Panc1 (cell line): ENCODE data around the gene ACTL10. TPM values are rescaled to one million over a fixed set of nuclear protein-coding genes. Genes with fewer than 3 reads are reported as not detected.

Source experiments
- ATAC-seq: fragments of 200-7000 bp; cut with Tn5 transposase; 2 replicates; pipeline ENCODE4 v1.9.1; 2020; ENCODE audit warnings: mild to moderate bottlenecking, moderate library complexity
- Bru-seq: library from RNA; stranded (reverse); fragments of 400-500 nt; gene quantifications from one replicate; lab custom pipeline; 2021; lab: Mats Ljungman, UMichigan
- BruChase-seq, 2 experiments: library from RNA; stranded (reverse); fragments of 400-500 nt; gene quantifications; one replicate each; lab custom pipeline; 2021; lab: Mats Ljungman, UMichigan
- BruUV-seq: library from RNA; stranded (reverse); fragments of 400-500 nt; replicated peaks from 2 replicates; lab custom pipeline; 2021; lab: Mats Ljungman, UMichigan
- CTCF ChIA-PET: fragments of 300-600 bp; sonication (Branson Sonifier 250); formaldehyde crosslinking; loops from one replicate; lab custom pipeline; 2022; ENCODE audit warnings: antibody characterized with exemption; lab: Charles Lee
- POLR2A ChIA-PET: fragments of 300-600 bp; sonication (Branson Sonifier 250); formaldehyde crosslinking; loops from one replicate; lab custom pipeline; 2022; ENCODE audit warnings: antibody characterized with exemption; lab: Charles Lee
- DNase-seq: peaks from one replicate; pipeline ENCODE4 v3.0.0-alpha.2; 2010; ENCODE audit warnings: low read depth, low spot score
- H3K27ac ChIP-seq: 2 replicates; pipeline ENCODE4 v1.5.1; 2011; ENCODE audit warnings: mild to moderate bottlenecking, low read length, inconsistent platforms
- H3K27me3 ChIP-seq: fragments of 200-500 bp; sonication (Bioruptor generic); 2 replicates; pipeline ENCODE4 v1.6.0; 2014; ENCODE audit warnings: low read length, inconsistent platforms; ENCODE audit not compliant: control insufficient read depth, insufficient read depth
- H3K36me3 ChIP-seq: fragments of 200-500 bp; sonication (Bioruptor generic); 2 replicates; pipeline ENCODE4 v1.5.1; 2014; ENCODE audit warnings: inconsistent platforms, mild to moderate bottlenecking, low read length, moderate library complexity; ENCODE audit not compliant: control insufficient read depth, insufficient read depth
- H3K4me1 ChIP-seq: 2 replicates; pipeline ENCODE4 v1.5.1; 2011; ENCODE audit warnings: inconsistent platforms, mild to moderate bottlenecking, low read length, moderate library complexity; ENCODE audit not compliant: control insufficient read depth, insufficient read depth
- H3K4me3 ChIP-seq, 2 experiments: 2 replicates each; pipeline ENCODE4 v1.5.1; 2011 to 2012; ENCODE audit warnings: low read depth in 2 of 2, low read length in 2 of 2, mild to moderate bottlenecking in 2 of 2, inconsistent platforms in 1 of 2, moderate library complexity in 1 of 2
- H3K9me3 ChIP-seq: fragments of 200-500 bp; sonication (Bioruptor generic); 2 replicates; pipeline ENCODE4 v1.5.1; 2014; ENCODE audit warnings: low read depth, mild to moderate bottlenecking, inconsistent platforms, low read length, moderate library complexity; ENCODE audit not compliant: control insufficient read depth, insufficient read depth
- CTCF ChIP-seq: fragments of 450-650 bp; IDR thresholded peaks from 2 replicates; pipeline ENCODE4 v1.5.1; 2017; ENCODE audit warnings: mild to moderate bottlenecking
- POLR2AphosphoS5 ChIP-seq: IDR thresholded peaks from 2 replicates; pipeline ENCODE4 v1.6.1; 2012; ENCODE audit warnings: mild to moderate bottlenecking, low read depth, low read length, moderate library complexity
- REST ChIP-seq, 2 experiments: IDR thresholded peaks; 2 replicates each; pipeline ENCODE4 v1.6.1; 2011 to 2012; ENCODE audit warnings: low read depth in 2 of 2, control low read depth in 1 of 2, low read length in 1 of 2, mild to moderate bottlenecking in 1 of 2, moderate library complexity in 1 of 2; ENCODE audit not compliant: insufficient read depth in 1 of 2
- SIN3A ChIP-seq: IDR thresholded peaks from 2 replicates; pipeline ENCODE4 v1.6.1; 2012; ENCODE audit warnings: low read depth, mild to moderate bottlenecking, low read length, moderate library complexity, borderline replicate concordance; ENCODE audit not compliant: insufficient read depth
- TCF7L2 ChIP-seq: IDR thresholded peaks from 2 replicates; pipeline ENCODE4 v1.6.1; 2011; ENCODE audit warnings: mild to moderate bottlenecking, low read depth, low read length, inconsistent platforms
- in situ Hi-C: cut with HindIII; loops from 2 replicates; pipeline ENCODE4 v1.10.0; 2016; ENCODE audit warnings: low sequenced_read_pairs, low pct_unique_long_range_greater_than_20kb
- intact Hi-C: fragments of 100-400 bp; cut with micrococcal nuclease; formaldehyde crosslinking; loops from one replicate; pipeline ENCODE4 v1.10.0; 2022; ENCODE audit not compliant: unreplicated experiment
- long read RNA-seq: library from polyadenylated mRNA; unstranded; transcript quantifications from one replicate; pipeline ENCODE4 v2.0.0, GENCODE V29; 2021; ENCODE audit not compliant: unreplicated experiment
- polyA plus RNA-seq: library from polyadenylated mRNA; unstranded; fragments of >200 nt; gene quantifications from one replicate; pipeline ENCODE4 v1.2.1, GENCODE V29; 2012; ENCODE audit warnings: missing spikeins; ENCODE audit not compliant: insufficient read length
- total RNA-seq: library from RNA; stranded (reverse); gene quantifications from one replicate; pipeline ENCODE4 v1.2.1, GENCODE V29; 2021; ENCODE audit not compliant: unreplicated experiment

Gene ACTL10
- total RNA-seq (not detected), Bru-seq, nascent RNA (not detected), BruChase-seq, experiment 1, labeled RNA remaining after a 2-hour chase (not detected), BruChase-seq, experiment 2, labeled RNA remaining after a 6-hour chase (percentile 13 among the genes with signal in this experiment)
- 0.11 TPM for polyA plus RNA-seq
- long read RNA-seq = 0 reads

GRCh38 chr20:33666293-33667244 is at the start of gene ACTL10:
TSS of gene ACTL10 (plus strand) at chr20:33666943. CDS start at chr20:33667498, 555 bp downstream.
- Histone ChIP-seq H3K27ac (no peak within 1 kb of the TSS), H3K9me3 (no peaks in the 10 kb centered on the region), H3K27me3 (no peaks in the 10 kb centered on the region), H3K36me3 (no peaks in the 10 kb centered on the region), H3K4me1 (peaks cover 14% of the 10 kb centered on the region), H3K4me3 (peak within 1 kb of the TSS in 1 of 2 experiments; percentile 7; a peak in 1 of 4 replicates)
- no TSS peak for BruUV-seq
- no peak for DNase-seq
- intact Hi-C loops = no loop called here
- in situ Hi-C loops = no loop called here
- ChIA-PET CTCF (interaction anchor here (0.5 kb wide), 1 partner anchor 461 kb away, joined by 3 read pairs; no protein-coding TSS in a partner anchor), POLR2A (interaction anchor here (0.6 kb wide), 1 partner anchor 18 kb away, joined by 3 read pairs; no protein-coding TSS in a partner anchor)
- no peak for ATAC-seq
- TF ChIP-seq TCF7L2 (no peak), POLR2AphosphoS5 (no peak), CTCF (no peak), REST (IDR thresholded peaks at IDR 0.05; ENCODE audit: insufficient read depth in 1 of 2, low read depth in 2 of 2, low read length in 1 of 2) (no peak), SIN3A (no peak)

- BruUV-seq = no TSS peak
- ChIA-PET CTCF (no interaction called here), POLR2A (no interaction called here)
- ATAC-seq (no peak), DNase-seq (no peak)
- H3K4me1 ChIP-seq = no peaks in the 10 kb centered on the region
- in situ Hi-C loops = no loop called here
- intact Hi-C loops = no loop called here
- no peak overlapping the region for H3K4me3 ChIP-seq
- no peaks in the 10 kb centered on the region for H3K27me3 ChIP-seq
- H3K9me3 ChIP-seq = no peaks in the 10 kb centered on the region
- TF ChIP-seq POLR2AphosphoS5 (no peak), CTCF (no peak), REST (IDR thresholded peaks at IDR 0.05; ENCODE audit: insufficient read depth in 1 of 2, low read depth in 2 of 2, low read length in 1 of 2) (no peak), SIN3A (no peak), TCF7L2 (no peak)
- no peaks in the 10 kb centered on the region for H3K36me3 ChIP-seq
- no peak overlapping the region for H3K27ac ChIP-seq
These were observed 44.9 kb upstream of the ACTL10 start for GRCh38 chr20:33621717-33622400.
